Sigmoid colon (tissue), 7 donors: ENCODE measurements around the gene SH3TC1. TPM values are rescaled to one million over a fixed set of nuclear protein-coding genes. Genes with fewer than 3 reads are reported as not detected.

Experiments used
- DNase-seq: peaks from one replicate; pipeline ENCODE4 v3.0.0-alpha.2; 2019
- H3K27ac ChIP-seq, 4 donors: fragments of 200-600 bp; sonication (generic); one replicate each; pipeline ENCODE4 v1.5.1; 2016 to 2019; ENCODE audit warnings: mild to moderate bottlenecking in 1 of 4
- H3K27me3 ChIP-seq, 3 donors: fragments of 200-600 bp; sonication (generic); one replicate each; pipeline ENCODE4 v1.5.1; 2019; ENCODE audit warnings: mild to moderate bottlenecking in 1 of 3
- H3K36me3 ChIP-seq, 4 donors: fragments of 200-600 bp; sonication (generic); one replicate each; pipeline ENCODE4 v1.5.1; 2016 to 2019
- H3K4me1 ChIP-seq, 4 donors: fragments of 200-600 bp; sonication (generic); one replicate each; pipeline ENCODE4 v1.5.1; 2017 to 2019
- H3K4me3 ChIP-seq, 4 donors: fragments of 200-600 bp; sonication (generic); one replicate each; pipeline ENCODE4 v1.5.1; 2017 to 2019; ENCODE audit warnings: mild to moderate bottlenecking in 2 of 4, moderate library complexity in 1 of 4
- H3K9me3 ChIP-seq, 4 donors: fragments of 200-600 bp in 3 of 4; sonication (generic) in 3 of 4; one replicate each; pipeline versions ENCODE4 v1.5.1 to v1.6.1; 2013 to 2019
- EP300 ChIP-seq, 4 donors: sonication (generic); formaldehyde crosslinking; IDR thresholded peaks; one replicate each; pipeline ENCODE4 v1.6.1; 2017; ENCODE audit warnings: antibody characterized with exemption in 4 of 4
- POLR2A ChIP-seq, 2 donors: fragments of 450-650 bp; IDR thresholded peaks; one replicate each; pipeline ENCODE4 v1.6.1; 2016; ENCODE audit warnings: antibody characterized with exemption in 2 of 2, mild to moderate bottlenecking in 2 of 2, moderate library complexity in 2 of 2
- POLR2AphosphoS5 ChIP-seq, 4 donors: sonication (generic); formaldehyde crosslinking; IDR thresholded peaks; one replicate each; pipeline ENCODE4 v1.6.1; 2017; ENCODE audit warnings: antibody characterized with exemption in 4 of 4
- WGBS, 2 donors: extraction: QIAGEN DNeasy Blood & Tissue Kit; methylation state at CpG; one replicate each; pipeline ENCODE4 v1.1.7; 2013; 5-methylcytosine and 5-hydroxymethylcytosine counted together
- intact Hi-C: fragments of 100-400 bp; cut with DNase I; formaldehyde crosslinking; loops from one replicate; pipeline ENCODE4 v1.15.1; 2023
- polyA plus RNA-seq, 3 donors: library from polyadenylated mRNA; stranded (reverse); fragments of 200-250 nt; gene quantifications; one replicate each; pipeline ENCODE4 v1.2.3, GENCODE V29; 2013
- total RNA-seq, 4 donors: library from RNA; depleted of rRNA; stranded (reverse); fragments of >200 nt; gene quantifications; one replicate each; pipeline ENCODE4 v1.1.0, GENCODE V29; 2016
- TF ChIP-seq, protein P1 (sequence below), 4 experiments: fragments of 450-650 bp in 3 of 4; fragments of 200-600 bp in 1 of 4; IDR thresholded peaks; one replicate each; pipeline ENCODE4 v1.5.1; 2016 to 2019; ENCODE audit warnings: antibody characterized with exemption in 4 of 4, mild to moderate bottlenecking in 3 of 4, moderate library complexity in 2 of 4
- donor health status: healthy with polysubstance abuse.
- donor health status: Bipolar disorder and iron deficiency.
- donor health status: healthy.

SH3TC1 gene
- total and polyA plus RNA-seq, 7 donors, result 3.0 to 24.4 (median 7.8) TPM

DNA sequence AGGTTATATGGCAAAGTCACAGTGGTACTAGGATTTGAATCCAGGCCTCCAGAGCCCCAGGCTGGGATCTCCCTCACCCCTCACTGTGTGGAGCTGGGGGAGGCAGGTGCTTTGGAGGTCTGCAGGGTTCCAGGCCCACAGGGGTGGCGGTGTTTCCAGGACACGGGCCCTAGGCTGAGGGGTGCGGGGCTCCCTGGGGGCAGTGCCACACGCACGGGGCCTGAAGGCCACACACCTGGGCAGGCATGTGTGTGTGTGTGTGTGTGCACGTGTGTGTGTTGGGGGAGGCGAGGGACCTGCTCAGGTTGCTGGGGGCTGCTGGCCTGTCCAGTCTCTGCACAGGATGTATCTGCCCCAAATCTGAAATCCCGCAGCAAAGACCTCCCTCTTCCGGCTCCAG, 18.8 kb downstream of the SH3TC1 start:
- no peaks in the 10 kb centered on the region for H3K9me3 ChIP-seq
- DNase-seq, result no peak
- no peaks in the 10 kb centered on the region for H3K36me3 ChIP-seq
- no peak overlapping the region for H3K27ac ChIP-seq
- 83 to 96% methylated on average over 9 of the region's 9 CpGs for WGBS, 2 donors
- TF ChIP-seq POLR2A (IDR thresholded peaks at IDR 0.05) (no peak), POLR2AphosphoS5 (IDR thresholded peaks at IDR 0.05) (no peak), EP300 (IDR thresholded peaks at IDR 0.05) (no peak)
- TF ChIP-seq, protein P1, sequence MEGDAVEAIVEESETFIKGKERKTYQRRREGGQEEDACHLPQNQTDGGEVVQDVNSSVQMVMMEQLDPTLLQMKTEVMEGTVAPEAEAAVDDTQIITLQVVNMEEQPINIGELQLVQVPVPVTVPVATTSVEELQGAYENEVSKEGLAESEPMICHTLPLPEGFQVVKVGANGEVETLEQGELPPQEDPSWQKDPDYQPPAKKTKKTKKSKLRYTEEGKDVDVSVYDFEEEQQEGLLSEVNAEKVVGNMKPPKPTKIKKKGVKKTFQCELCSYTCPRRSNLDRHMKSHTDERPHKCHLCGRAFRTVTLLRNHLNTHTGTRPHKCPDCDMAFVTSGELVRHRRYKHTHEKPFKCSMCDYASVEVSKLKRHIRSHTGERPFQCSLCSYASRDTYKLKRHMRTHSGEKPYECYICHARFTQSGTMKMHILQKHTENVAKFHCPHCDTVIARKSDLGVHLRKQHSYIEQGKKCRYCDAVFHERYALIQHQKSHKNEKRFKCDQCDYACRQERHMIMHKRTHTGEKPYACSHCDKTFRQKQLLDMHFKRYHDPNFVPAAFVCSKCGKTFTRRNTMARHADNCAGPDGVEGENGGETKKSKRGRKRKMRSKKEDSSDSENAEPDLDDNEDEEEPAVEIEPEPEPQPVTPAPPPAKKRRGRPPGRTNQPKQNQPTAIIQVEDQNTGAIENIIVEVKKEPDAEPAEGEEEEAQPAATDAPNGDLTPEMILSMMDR (IDR thresholded peaks at IDR 0.05), result no peak
- no peak overlapping the region for H3K4me3 ChIP-seq
- intact Hi-C loops, result no loop called here
- H3K4me1 ChIP-seq, result peaks cover 0 to 6% (median 2%) of the 10 kb centered on the region in 4 donors
- H3K27me3 ChIP-seq, result no peaks in the 10 kb centered on the region

DNA sequence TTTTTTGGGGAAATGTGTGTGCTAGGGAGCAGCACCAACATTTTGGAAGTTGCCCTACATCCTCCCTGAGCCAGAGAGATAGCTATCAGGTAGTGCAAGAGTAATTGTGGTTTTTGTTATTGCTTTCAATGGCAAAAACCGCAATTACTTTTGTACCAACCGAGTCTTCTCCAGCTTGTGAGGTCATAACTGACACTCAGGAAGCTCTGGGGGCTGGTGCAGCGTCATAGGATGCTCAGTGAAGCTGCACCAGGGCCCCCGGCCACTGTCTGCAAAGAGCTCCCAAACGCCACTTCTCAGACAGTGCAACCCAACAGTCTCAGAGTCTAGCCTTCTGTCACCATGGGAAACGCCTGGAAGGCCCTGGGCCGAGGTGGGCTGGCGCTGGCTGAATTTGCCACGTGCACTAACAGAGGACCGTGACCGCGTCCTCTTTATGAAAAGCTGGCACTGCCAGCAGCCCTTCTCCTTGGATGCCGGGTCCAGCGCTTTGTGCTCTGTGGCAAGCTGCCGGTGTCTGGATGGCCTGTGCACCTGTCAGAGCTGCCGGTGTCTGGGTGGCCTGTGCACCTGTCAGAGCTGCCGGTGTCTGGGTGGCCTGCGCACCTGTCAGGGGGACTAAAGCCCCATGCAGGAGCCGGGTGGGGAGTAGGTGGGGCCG, 19.4 kb downstream of the SH3TC1 start:
- no peak overlapping the region for H3K27ac ChIP-seq
- 90 to 91% methylated on average over 20 of the region's 20 CpGs for WGBS, 2 donors
- intact Hi-C loops, result no loop called here
- peaks cover 0 to 6% (median 2%) of the 10 kb centered on the region in 4 donors for H3K4me1 ChIP-seq
- no peaks in the 10 kb centered on the region for H3K27me3 ChIP-seq
- H3K4me3 ChIP-seq, result no peak overlapping the region
- DNase-seq, result no peak
- TF ChIP-seq POLR2AphosphoS5 (IDR thresholded peaks at IDR 0.05), result no peak
- TF ChIP-seq POLR2A (IDR thresholded peaks at IDR 0.05), result no peak
- TF ChIP-seq, protein P1 (IDR thresholded peaks at IDR 0.05), result no peak
- no peak for TF ChIP-seq EP300 (IDR thresholded peaks at IDR 0.05)
- H3K36me3 ChIP-seq, result no peaks in the 10 kb centered on the region
- no peaks in the 10 kb centered on the region for H3K9me3 ChIP-seq

DNA sequence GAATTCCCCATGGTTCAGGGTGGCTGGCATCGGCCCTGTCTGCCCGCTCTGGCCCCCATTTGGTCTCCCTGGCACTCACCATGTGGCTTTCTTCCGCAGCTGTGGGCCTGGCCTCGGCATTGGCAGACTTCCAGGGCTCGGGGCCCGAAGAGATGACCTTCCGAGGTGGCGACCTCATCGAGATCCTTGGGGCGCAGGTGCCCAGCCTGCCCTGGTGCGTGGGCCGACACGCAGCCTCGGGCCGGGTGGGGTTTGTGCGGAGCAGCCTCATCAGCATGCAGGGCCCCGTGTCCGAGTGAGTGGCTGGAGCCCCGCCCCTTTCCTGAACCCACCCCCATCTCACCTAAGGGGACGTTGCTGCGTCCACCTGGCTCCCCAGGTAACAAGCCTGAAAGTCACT, 20.1 kb downstream of the SH3TC1 start:
- no peak overlapping the region for H3K4me3 ChIP-seq
- intact Hi-C loops, result no loop called here
- H3K9me3 ChIP-seq, result no peaks in the 10 kb centered on the region
- H3K27ac ChIP-seq, result no peak overlapping the region
- 82 to 84% methylated on average over 21 of the region's 21 CpGs for WGBS, 2 donors
- H3K4me1 ChIP-seq, result peaks cover 0 to 6% (median 2%) of the 10 kb centered on the region in 4 donors
- TF ChIP-seq EP300 (IDR thresholded peaks at IDR 0.05) (no peak), POLR2AphosphoS5 (IDR thresholded peaks at IDR 0.05) (no peak), POLR2A (IDR thresholded peaks at IDR 0.05) (no peak)
- TF ChIP-seq, protein P1 (IDR thresholded peaks at IDR 0.05), result no peak
- no peaks in the 10 kb centered on the region for H3K27me3 ChIP-seq
- no peak for DNase-seq
- H3K36me3 ChIP-seq, result no peaks in the 10 kb centered on the region

DNA sequence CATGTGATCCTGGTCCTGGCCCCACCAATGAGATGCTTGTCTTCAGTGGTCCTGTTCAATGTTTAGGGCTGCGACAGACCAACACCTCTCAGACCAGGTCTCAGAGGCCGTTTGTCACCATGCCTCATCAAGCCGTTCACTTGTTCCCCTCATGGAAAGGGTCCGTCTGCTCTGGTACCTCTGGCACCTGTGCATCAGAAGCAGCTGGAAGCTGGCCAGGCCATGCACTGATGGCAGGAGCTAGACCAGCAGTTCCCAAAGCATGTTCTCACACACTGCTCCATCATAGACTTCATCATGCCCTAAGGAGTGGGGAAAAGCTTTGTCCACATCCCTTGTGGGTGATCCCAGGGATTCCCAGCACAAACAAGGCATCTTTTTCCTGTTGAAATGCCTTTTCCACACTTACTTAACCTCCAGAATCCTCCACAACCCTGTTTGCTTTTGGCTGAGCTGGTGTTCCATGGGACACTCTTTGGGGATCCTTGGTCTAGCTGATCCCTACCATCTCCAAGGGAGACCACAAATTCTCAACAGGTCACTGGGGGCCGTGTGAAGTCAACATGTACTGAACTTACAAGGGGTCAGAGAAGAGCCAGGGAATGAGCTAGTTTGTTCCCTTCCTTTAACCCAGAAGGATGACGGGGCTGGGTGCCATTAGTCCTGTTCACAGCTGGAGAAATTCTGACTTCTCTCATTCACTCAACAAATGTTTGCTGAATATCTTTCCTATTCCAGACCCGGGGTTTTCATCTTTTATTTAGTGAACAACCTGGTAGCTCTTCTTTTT, 21.8 kb downstream of the SH3TC1 start:
- DNase-seq, result no peak
- no peaks in the 10 kb centered on the region for H3K4me1 ChIP-seq
- no peaks in the 10 kb centered on the region for H3K9me3 ChIP-seq
- H3K27me3 ChIP-seq, result no peaks in the 10 kb centered on the region
- no peak for TF ChIP-seq POLR2A (IDR thresholded peaks at IDR 0.05)
- TF ChIP-seq, protein P1 (IDR thresholded peaks at IDR 0.05), result no peak
- no peak for TF ChIP-seq POLR2AphosphoS5 (IDR thresholded peaks at IDR 0.05)
- no peak for TF ChIP-seq EP300 (IDR thresholded peaks at IDR 0.05)
- WGBS, 2 donors, result 88 to 89% methylated on average over 7 of the region's 7 CpGs
- no peaks in the 10 kb centered on the region for H3K36me3 ChIP-seq
- H3K4me3 ChIP-seq, result no peak overlapping the region
- H3K27ac ChIP-seq, result peak overlapping the region; percentile 17 to 59 (median 44)
- intact Hi-C loops, result no loop called here
